ENCODE results near the gene FZD4. TPM values are rescaled to one million over a fixed set of nuclear protein-coding genes. Genes with fewer than 3 reads are reported as not detected.

FZD4 gene
- total and polyA plus RNA-seq, 2 donors (not counting 1 experiment from before 2014, with no cell fraction given): 0.01 to 0.02 TPM

GRCh38 chr11:86999859-87000753 is 44.9 kb upstream of the FZD4 start:
- Mint-ChIP-seq H3K4me1 (no peaks in the 10 kb centered on the region), H3K27ac (no peak overlapping the region), H3K9me3 (ENCODE audit: insufficient read depth) (no peaks in the 10 kb centered on the region), H3K4me3 (no peak overlapping the region), H3K27me3 (peaks cover 9% of the 10 kb centered on the region)
- WGBS (ENCODE audit: insufficient coverage): 0% methylated on average over 1 of the region's 5 CpGs
- DNase-seq: no peak
- no peaks in the 10 kb centered on the region for H4K20me1 ChIP-seq (ENCODE audit: control insufficient read depth, insufficient read depth, low read length, poor library complexity, severe bottlenecking)
- intact Hi-C loops (cut with micrococcal nuclease): loop anchor here (5.0 kb wide), 1 partner anchor 292 kb away; no protein-coding TSS in a partner anchor
- ATAC-seq (ENCODE audit: low read depth): no peak
- no peaks in the 10 kb centered on the region for H3K4me1 ChIP-seq (ENCODE audit: control insufficient read depth in 2 of 2, insufficient read depth in 2 of 2, low read length in 2 of 2)
- H3K4me2 ChIP-seq (replicated peaks; ENCODE audit: low read depth, low read length, poor library complexity, severe bottlenecking): no peak overlapping the region
- H3K9me3 ChIP-seq (ENCODE audit: control extremely low read depth in 1 of 3, control insufficient read depth in 2 of 3, insufficient read depth in 1 of 3, low read length in 2 of 3): no peaks in the 10 kb centered on the region
- H2AFZ ChIP-seq (ENCODE audit: insufficient read depth, low read depth, low read length, poor library complexity, severe bottlenecking): no peak overlapping the region
- no peaks in the 10 kb centered on the region for H3K27me3 ChIP-seq (replicated peaks in 1 of 4; ENCODE audit: control extremely low read depth in 1 of 4, control insufficient read depth in 3 of 4, insufficient read depth in 4 of 4, low read length in 3 of 4)
- TF ChIP-seq EZH2 (IDR thresholded peaks at IDR 0.05; ENCODE audit: borderline replicate concordance, insufficient read depth, low read depth, low read length, poor library complexity, severe bottlenecking): no peak
- TF ChIP-seq CTCF (IDR thresholded peaks at IDR 0.05): no peak
- no peaks in the 10 kb centered on the region for H3K79me2 ChIP-seq (ENCODE audit: control insufficient read depth, insufficient read depth, low read length)
- H3K27ac ChIP-seq (ENCODE audit: low read length in 2 of 2): no peak overlapping the region
- ChIA-PET CTCF (no interaction called here), POLR2A (no interaction called here)
- H3K4me3 ChIP-seq (ENCODE audit: control extremely low read depth in 1 of 5, extremely low read depth in 1 of 5, insufficient read depth in 1 of 5, low read depth in 2 of 5, low read length in 4 of 5): no peak overlapping the region
- H3K36me3 ChIP-seq (replicated peaks in 1 of 2; ENCODE audit: control extremely low read depth in 1 of 2, control insufficient read depth in 1 of 2, extremely low read depth in 1 of 2, insufficient read depth in 2 of 2, low read length in 1 of 2): no peaks in the 10 kb centered on the region
- no peak overlapping the region for H3K9ac ChIP-seq (ENCODE audit: low read length)

GRCh38 chr11:86999388-86999787 is 44.2 kb upstream of the FZD4 start:
- 100% methylated on average over 1 of the region's 1 CpG for WGBS (ENCODE audit: insufficient coverage)
- no peak overlapping the region for H3K4me3 Mint-ChIP-seq
- no peaks in the 10 kb centered on the region for H3K36me3 ChIP-seq (replicated peaks in 1 of 2; ENCODE audit: control extremely low read depth in 1 of 2, control insufficient read depth in 1 of 2, extremely low read depth in 1 of 2, insufficient read depth in 2 of 2, low read length in 1 of 2)
- H3K4me2 ChIP-seq (replicated peaks; ENCODE audit: low read depth, low read length, poor library complexity, severe bottlenecking): no peak overlapping the region
- H3K27me3 ChIP-seq (replicated peaks in 1 of 4; ENCODE audit: control extremely low read depth in 1 of 4, control insufficient read depth in 3 of 4, insufficient read depth in 4 of 4, low read length in 3 of 4): no peaks in the 10 kb centered on the region
- no peaks in the 10 kb centered on the region for H4K20me1 ChIP-seq (ENCODE audit: control insufficient read depth, insufficient read depth, low read length, poor library complexity, severe bottlenecking)
- intact Hi-C loops (cut with micrococcal nuclease): loop anchor here (5.0 kb wide), 1 partner anchor 293 kb away; no protein-coding TSS in a partner anchor
- no peaks in the 10 kb centered on the region for H3K4me1 Mint-ChIP-seq
- H3K4me1 ChIP-seq (ENCODE audit: control insufficient read depth in 2 of 2, insufficient read depth in 2 of 2, low read length in 2 of 2): no peaks in the 10 kb centered on the region
- no peak overlapping the region for H2AFZ ChIP-seq (ENCODE audit: insufficient read depth, low read depth, low read length, poor library complexity, severe bottlenecking)
- H3K9me3 Mint-ChIP-seq (ENCODE audit: insufficient read depth): no peaks in the 10 kb centered on the region
- ChIA-PET POLR2A (no interaction called here), CTCF (no interaction called here)
- H3K27ac Mint-ChIP-seq: no peak overlapping the region
- ATAC-seq (ENCODE audit: low read depth): no peak
- no peak overlapping the region for H3K9ac ChIP-seq (ENCODE audit: low read length)
- H3K27ac ChIP-seq (ENCODE audit: low read length in 2 of 2): no peak overlapping the region
- no peaks in the 10 kb centered on the region for H3K79me2 ChIP-seq (ENCODE audit: control insufficient read depth, insufficient read depth, low read length)
- H3K4me3 ChIP-seq (ENCODE audit: control extremely low read depth in 1 of 5, extremely low read depth in 1 of 5, insufficient read depth in 1 of 5, low read depth in 2 of 5, low read length in 4 of 5): no peak overlapping the region
- H3K27me3 Mint-ChIP-seq: peaks cover 5% of the 10 kb centered on the region
- H3K9me3 ChIP-seq (ENCODE audit: control extremely low read depth in 1 of 3, control insufficient read depth in 2 of 3, insufficient read depth in 1 of 3, low read length in 2 of 3): no peaks in the 10 kb centered on the region
- TF ChIP-seq CTCF (IDR thresholded peaks at IDR 0.05): no peak
- no peak for DNase-seq

Data from B cell (primary cell).